ENCODE data around the gene GPR137.

GPR137 gene, protein sequence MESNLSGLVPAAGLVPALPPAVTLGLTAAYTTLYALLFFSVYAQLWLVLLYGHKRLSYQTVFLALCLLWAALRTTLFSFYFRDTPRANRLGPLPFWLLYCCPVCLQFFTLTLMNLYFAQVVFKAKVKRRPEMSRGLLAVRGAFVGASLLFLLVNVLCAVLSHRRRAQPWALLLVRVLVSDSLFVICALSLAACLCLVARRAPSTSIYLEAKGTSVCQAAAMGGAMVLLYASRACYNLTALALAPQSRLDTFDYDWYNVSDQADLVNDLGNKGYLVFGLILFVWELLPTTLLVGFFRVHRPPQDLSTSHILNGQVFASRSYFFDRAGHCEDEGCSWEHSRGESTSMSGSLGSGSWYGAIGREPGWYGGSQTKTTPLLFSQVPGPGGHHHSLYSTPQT

DNA sequence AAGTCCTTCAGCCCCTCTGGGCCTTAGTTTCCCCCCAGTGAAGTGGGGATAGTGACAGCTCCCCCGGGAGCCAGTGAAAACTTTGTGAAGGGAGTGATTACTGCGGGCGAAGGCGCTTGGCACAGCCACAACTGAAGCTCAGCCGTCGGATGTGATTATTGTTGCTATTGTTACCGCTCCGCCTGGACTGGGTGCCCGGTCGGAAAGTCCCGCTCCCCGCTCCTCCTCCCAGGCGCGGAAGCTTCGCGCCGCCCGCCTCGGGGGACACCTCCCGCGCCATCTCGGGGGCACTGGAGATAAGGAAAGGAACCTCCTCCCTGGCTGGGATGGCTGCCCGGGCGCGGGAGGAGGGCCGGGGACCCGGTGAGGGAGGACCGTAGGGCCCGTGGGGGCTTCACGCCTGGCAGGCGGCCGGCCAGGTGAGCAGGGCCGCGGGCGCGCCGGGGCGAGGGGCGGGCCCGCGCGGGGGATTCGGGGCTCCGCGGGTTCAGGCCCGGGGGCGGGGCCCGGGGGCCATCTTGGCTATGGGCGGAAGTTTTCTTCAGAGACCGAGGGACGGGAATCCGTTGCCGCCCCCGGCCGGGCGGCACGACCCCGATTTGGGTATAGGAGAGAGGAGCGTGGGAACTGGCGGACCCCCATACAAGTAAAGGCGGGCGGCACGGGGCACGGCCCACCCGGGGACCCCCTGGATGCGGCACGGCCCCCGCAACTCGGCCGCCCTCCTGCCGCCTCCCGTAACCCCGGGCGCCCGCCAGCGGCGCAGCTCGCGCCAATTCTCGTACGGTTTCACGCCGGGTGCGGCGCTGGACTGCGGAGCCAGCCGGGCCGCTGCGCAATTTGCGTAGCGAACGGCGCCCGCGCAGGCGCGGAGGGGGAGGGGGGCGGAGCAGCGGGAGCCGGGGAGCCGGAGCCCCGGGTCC lies at the start of gene GPR137:
Gene GPR137, plus strand, starts transcription at position 887 of the 923 bp plus-strand sequence. CDS start 677 bp downstream, outside the sequence.
- peaks cover 12% of the 10 kb centered on the region for H3K27me3 ChIP-seq
- H3K27ac ChIP-seq, result peak within 1 kb of the TSS; percentile 84
- peaks cover 25% of the 10 kb centered on the region for H3K36me3 ChIP-seq
- peak within 1 kb of the TSS; percentile 85 for H3K4me3 ChIP-seq
- H4K20me1 ChIP-seq, result peaks cover 3% of the 10 kb centered on the region
- TF ChIP-seq Cebpa-rat (IDR thresholded peaks at IDR 0.05), result no peak
- peak within 1 kb of the TSS; percentile 100 for H3K4me2 ChIP-seq
- H3K4me1 ChIP-seq, result peaks cover 28% of the 10 kb centered on the region
- H3K9ac ChIP-seq, result peak within 1 kb of the TSS; percentile 81
- no peaks in the 10 kb centered on the region for H3K9me3 ChIP-seq

DNA sequence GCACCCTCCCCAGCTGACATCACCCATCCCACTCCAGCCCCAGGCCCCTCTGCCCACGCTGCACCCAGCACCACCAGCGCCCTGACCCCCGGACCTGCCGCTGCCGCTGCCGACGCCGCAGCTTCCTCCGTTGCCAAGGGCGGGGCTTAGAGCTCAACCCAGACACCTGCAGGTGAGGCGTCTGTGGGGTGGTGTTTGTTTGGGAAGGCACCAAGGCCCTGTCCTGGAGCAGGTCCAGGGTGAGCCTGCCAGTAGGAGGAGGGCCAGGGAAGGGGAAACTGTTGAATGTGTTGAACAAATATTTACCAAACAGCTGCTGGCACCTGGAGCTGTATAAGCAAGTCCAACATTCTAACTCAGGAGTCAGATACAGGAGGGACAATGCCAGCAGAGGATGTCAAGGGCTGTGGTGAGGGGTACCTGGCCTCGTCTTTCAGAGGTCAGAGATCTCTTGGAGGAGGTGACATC lies 48.1 kb upstream of the GPR137 start:
- no peak for TF ChIP-seq Cebpa-rat (IDR thresholded peaks at IDR 0.05)
- peaks cover 22% of the 10 kb centered on the region for H4K20me1 ChIP-seq
- peaks cover 32% of the 10 kb centered on the region for H3K36me3 ChIP-seq
- peak overlapping the region; percentile 22; the same call in 1 of the 2 replicates for H3K27ac ChIP-seq
- no peak overlapping the region for H3K4me3 ChIP-seq
- 0 out of 2 replicates have a peak overlapping the region, but pooled peaks have one; percentile 50 for H3K9ac ChIP-seq
- H3K4me2 ChIP-seq, result peak overlapping the region; percentile 6; the same call in 1 of the 2 replicates
- peaks cover 75% of the 10 kb centered on the region for H3K4me1 ChIP-seq
- no peaks in the 10 kb centered on the region for H3K9me3 ChIP-seq
- no peaks in the 10 kb centered on the region for H3K27me3 ChIP-seq

DNA sequence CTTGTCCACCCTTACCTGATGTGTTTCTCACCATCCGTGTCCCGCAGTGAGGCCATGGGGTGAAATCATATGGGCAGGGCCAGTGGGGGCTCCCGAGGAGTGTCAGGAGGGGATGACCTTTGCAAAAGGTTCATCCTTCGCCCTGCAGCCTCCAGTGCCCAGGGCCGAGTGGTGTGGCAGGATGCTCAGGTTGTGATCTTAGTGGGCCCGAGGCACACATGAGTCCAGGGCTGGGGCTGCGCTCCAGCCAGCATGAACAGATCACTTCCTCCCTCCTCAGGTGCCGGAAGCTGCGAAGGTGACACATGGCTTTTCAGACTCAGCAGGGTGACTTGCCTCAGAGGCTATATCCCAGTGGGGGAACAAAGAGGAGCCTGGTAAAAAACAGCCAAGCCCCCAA lies 47.6 kb upstream of the GPR137 start:
- H3K4me2 ChIP-seq, result peak overlapping the region; percentile 6; the same call in 1 of the 2 replicates

DNA sequence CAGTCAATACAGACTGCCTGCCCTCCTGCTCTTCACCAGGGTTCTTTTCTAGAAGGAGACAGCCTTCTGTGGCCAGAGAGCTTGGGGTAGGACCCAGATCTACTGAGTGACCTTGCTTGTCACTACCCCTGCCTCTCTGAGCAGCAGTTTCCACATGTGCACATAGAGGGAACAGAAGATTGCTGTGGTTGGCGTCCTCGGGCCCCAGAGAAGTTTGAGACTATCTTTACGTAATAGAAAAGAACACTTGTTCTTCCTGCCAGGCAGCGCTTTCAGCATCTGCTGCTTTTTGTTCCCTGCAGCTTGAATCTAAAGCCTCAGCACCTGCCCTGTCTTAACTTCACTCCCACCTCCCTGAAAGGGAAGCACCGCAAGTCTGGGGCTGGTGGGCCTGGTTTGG lies 46.6 kb upstream of the GPR137 start:
- Histone ChIP-seq H3K4me3 (no peak overlapping the region), H3K27ac (0 out of 2 replicates have a peak overlapping the region, but pooled peaks have one; percentile 41), H3K9ac (peak overlapping the region; percentile 16; the same call in 1 of the 2 replicates), H4K20me1 (peaks cover 37% of the 10 kb centered on the region), H3K36me3 (peaks cover 44% of the 10 kb centered on the region), H3K4me2 (0 out of 2 replicates have a peak overlapping the region, but pooled peaks have one; percentile 6), H3K27me3 (no peaks in the 10 kb centered on the region), H3K4me1 (peaks cover 75% of the 10 kb centered on the region), H3K9me3 (no peaks in the 10 kb centered on the region)
- TF ChIP-seq Cebpa-rat (IDR thresholded peaks at IDR 0.05), result no peak

More for the DNA sequence above, 47.6 kb upstream of the GPR137 start:
- peak overlapping the region; percentile 50 for H3K9ac ChIP-seq
- no peak for TF ChIP-seq Cebpa-rat (IDR thresholded peaks at IDR 0.05)
- H3K36me3 ChIP-seq, result peaks cover 34% of the 10 kb centered on the region
- no peaks in the 10 kb centered on the region for H3K27me3 ChIP-seq
- H3K27ac ChIP-seq, result peak overlapping the region; percentile 41; the same call in 1 of the 2 replicates
- peaks cover 75% of the 10 kb centered on the region for H3K4me1 ChIP-seq
- H3K9me3 ChIP-seq, result no peaks in the 10 kb centered on the region
- no peak overlapping the region for H3K4me3 ChIP-seq
- peaks cover 28% of the 10 kb centered on the region for H4K20me1 ChIP-seq

DNA sequence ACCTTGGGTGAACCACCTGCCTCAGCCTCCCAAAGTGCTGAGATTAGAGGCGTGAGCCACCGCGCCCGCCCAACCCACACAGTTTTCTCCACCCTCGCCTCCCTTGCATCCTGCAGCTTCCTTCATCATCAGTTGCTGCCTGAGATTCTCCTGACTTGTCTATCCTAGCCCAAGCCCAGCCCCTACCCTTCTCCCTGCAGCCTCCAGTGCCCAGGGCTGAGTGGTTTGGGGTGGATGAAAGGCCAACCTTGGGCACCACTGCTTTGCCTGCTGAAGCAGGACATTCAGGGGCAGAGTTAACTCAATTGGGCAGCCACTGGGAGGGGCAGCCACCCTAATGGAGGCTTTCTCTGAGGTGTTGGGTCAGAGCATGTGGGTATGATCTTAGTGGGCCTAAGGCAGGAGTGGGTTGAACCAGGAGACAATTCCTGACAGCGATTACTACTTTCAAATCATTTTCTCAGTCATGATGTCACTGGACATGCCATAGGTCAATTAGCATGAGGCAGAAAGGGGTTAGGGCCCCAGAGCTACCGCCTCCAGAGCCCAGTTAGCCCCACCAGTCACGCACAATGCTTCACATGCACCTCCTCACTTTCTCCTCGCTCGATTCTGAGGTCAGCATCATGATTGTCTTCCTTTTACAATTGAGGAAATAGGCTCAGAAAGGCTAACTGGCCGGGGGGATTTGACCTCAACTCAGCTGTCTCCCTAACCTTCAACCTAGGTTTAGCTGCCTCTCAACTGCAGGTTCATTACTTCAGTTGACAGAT lies 45.8 kb upstream of the GPR137 start:
- no peaks in the 10 kb centered on the region for H3K9me3 ChIP-seq
- peak overlapping the region; percentile 97 for H3K4me3 ChIP-seq
- peak overlapping the region; percentile 98 for H3K4me2 ChIP-seq
- peaks cover 52% of the 10 kb centered on the region for H3K36me3 ChIP-seq
- peak overlapping the region; percentile 93 for H3K27ac ChIP-seq
- peak overlapping the region; percentile 97 for H3K9ac ChIP-seq
- H4K20me1 ChIP-seq, result peaks cover 45% of the 10 kb centered on the region
- TF ChIP-seq Cebpa-rat (IDR thresholded peaks at IDR 0.05), result no peak
- peaks cover 83% of the 10 kb centered on the region for H3K4me1 ChIP-seq
- H3K27me3 ChIP-seq, result no peaks in the 10 kb centered on the region

DNA sequence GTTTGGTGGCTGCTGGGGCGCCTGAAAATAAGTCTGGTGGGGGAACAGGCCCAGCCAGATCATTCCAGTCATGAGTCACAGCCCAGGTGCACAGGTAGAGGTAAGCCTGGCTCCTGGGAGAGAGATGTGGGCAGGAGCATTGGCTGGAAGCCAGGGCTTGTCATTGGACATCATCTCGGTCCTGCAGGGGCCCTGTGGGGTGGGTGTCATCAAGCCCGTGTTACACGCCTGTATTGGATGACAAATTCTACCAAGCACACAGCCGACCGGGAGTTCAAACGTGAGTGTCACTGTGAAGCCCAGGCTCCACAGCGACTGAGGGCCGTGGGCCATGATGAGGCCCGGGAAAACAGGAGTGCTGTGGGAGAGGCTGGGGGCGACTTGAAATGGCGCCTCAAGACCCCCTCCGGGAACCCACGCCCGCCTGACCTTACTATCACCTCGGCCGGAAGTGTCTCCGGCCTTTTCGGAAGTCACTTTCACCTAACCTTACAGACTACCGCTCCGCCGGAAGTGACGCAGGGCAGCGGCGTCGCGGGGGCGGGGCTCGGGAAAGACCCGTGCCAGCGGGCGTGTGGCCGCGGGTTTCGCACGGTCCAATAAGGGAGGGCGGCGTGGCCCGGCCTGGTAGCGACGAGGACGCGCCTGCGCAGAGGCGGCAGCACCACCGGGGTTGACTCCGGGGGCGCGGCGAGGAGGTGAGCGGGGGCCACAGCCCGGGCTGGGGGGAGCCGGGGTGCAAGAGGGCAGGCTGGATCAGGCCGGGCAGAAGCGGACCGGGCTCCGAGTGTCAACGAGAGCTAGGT lies 45.0 kb upstream of the GPR137 start, which contains the start of gene FKBP2:
Gene FKBP2, plus strand, starts transcription at position 661 of the 806 bp plus-strand sequence. CDS start 1,293 bp downstream, outside the sequence.
- peak within 1 kb of the TSS; percentile 97 for H3K4me3 ChIP-seq
- H3K27ac ChIP-seq, result peak within 1 kb of the TSS; percentile 94
- TF ChIP-seq Cebpa-rat (IDR thresholded peaks at IDR 0.05), result no peak
- peaks cover 79% of the 10 kb centered on the region for H3K4me1 ChIP-seq
- no peaks in the 10 kb centered on the region for H3K9me3 ChIP-seq
- no peaks in the 10 kb centered on the region for H3K27me3 ChIP-seq
- H3K36me3 ChIP-seq, result peaks cover 55% of the 10 kb centered on the region
- H3K4me2 ChIP-seq, result peak within 1 kb of the TSS; percentile 98
- peak within 1 kb of the TSS; percentile 97 for H3K9ac ChIP-seq
- peaks cover 46% of the 10 kb centered on the region for H4K20me1 ChIP-seq

DNA sequence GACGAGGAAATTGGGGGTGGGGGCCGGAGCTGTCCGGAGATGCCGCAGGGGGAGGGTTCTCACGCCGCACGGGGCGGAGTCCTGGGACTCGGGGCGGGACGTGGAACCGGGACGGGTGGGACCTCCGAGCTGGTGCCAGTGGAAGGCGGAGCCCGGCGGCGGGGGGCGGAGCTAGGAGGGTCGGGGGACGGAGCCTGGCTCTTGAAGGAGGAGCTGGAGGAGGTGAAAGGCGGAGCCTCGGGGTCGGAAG lies 44.5 kb upstream of the GPR137 start:
- Histone ChIP-seq H3K27ac (peak overlapping the region; percentile 93), H3K4me1 (peaks cover 73% of the 10 kb centered on the region), H3K4me3 (peak overlapping the region; percentile 97), H3K27me3 (no peaks in the 10 kb centered on the region), H3K9me3 (no peaks in the 10 kb centered on the region), H4K20me1 (peaks cover 42% of the 10 kb centered on the region), H3K4me2 (peak overlapping the region; percentile 98), H3K36me3 (peaks cover 55% of the 10 kb centered on the region), H3K9ac (peak overlapping the region; percentile 97)
- TF ChIP-seq Cebpa-rat (IDR thresholded peaks at IDR 0.05), result no peak
